Activated T-helper 1 cell treated with anti-CD3 and anti-CD28 coated beads, Interleukin-2, amount 50 U/mL, for 16 hours (primary cell): Measurements from ENCODE around the gene DYNLRB1.
A peak's percentile ranks its signal among the peaks of the same experiment; 100 is the strongest.
"Not testable (repeated sequence)": the region's sequence is repeated elsewhere in the genome, so short reads cannot be mapped to it uniquely, and the experiment has no call there.

ENCODE experiments used
- DNase-seq, 2 donors: peaks; one replicate each; pipeline ENCODE4 v3.0.0-alpha.2; 2020; ENCODE audit warnings: low read depth in 1 of 2, low spot score in 1 of 2

The DYNLRB1 gene

DNA sequence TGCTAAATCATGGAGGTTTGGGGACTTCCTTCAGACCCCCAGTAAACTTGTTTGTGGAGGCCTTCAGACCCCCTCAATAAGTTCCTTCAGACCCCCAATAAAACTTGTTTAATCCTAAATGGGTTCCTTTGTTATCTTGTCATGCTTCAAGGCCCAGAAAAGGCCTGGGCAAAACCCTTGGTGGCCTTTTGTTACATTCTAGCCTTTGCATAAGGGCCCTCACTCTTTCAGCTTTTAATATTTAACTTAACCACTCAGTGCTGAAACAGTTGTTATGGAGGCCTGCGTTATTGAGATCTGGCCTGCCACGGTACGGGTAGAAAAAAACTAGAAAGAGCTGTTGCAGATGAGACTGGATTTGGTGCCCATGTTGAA lies 4.3 kb upstream of the DYNLRB1 start:
- no peak for DNase-seq

DNA sequence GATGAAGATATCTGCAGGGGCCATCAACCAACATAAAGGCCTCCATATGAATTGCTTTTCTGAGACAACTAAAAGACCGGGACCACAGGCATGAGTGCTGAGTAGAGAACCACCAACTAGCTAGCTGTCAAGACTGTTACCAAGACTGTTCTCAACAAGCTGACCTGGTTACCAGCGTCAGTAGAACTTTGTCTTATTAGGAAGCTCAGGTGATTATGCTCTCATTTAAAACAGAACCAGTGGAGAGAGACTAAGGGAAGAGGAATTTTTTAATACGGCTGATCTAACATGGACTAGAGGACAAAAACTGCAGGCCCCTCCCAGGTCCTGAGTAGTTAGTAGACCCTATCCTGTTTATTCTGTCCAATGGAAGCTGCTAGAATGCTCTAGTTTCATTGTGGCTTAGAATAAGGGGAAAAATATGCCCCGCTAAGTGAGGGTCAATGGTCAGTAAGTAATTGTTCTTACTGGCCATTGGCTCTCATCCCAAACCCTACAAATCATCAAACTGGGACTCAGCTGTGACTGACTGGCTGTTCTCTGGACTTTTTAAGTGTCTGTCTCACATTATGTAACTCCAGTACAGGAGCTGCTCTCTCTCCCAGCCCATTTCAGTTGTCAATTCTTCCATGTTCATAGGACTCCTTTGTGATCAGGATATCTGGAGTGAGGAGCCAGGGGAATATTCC lies 3.8 kb upstream of the DYNLRB1 start:
- DNase-seq = no peak

DNA sequence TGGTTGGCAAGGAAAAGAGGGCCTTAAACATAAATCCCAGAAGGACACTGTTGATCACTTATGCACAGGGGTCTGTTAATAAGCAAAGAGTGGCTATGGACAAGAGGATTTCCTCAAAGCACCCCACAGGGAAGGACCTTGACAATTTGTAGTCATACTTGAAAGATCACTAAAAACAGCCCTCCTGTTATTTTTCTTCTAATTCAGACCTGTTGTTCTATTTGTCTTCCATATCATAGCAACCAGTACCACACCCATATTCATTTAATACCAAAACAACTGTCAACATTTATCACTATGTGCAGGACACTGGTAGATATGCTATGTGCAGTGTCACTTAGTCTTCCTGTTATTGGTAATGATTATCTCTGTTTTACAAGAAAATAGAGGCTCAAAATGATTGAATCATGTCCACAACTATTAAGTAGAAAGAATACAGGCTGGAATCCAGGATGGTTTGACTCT lies 3.2 kb upstream of the DYNLRB1 start:
- no peak for DNase-seq

DNA sequence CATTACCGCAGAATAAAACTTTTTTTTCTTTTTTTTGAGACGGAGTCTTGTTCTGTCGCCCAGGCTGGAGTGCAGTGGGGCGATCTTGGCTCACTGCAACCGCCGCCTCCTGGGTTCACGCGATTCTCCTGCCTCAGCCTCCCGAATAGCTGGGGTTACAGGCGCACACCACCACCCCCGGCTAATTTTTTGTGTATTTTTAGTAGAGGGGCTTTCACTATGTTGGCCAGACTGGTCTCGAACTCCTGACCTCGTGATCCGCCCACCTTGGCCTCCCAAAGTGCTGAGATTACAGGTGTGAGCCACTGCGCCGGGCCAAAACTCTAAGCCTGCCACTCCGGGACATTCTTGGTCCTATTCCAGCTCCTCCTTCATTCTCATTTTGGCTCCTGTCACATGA lies 2.2 kb upstream of the DYNLRB1 start:
- not testable (repeated sequence) for DNase-seq

DNA sequence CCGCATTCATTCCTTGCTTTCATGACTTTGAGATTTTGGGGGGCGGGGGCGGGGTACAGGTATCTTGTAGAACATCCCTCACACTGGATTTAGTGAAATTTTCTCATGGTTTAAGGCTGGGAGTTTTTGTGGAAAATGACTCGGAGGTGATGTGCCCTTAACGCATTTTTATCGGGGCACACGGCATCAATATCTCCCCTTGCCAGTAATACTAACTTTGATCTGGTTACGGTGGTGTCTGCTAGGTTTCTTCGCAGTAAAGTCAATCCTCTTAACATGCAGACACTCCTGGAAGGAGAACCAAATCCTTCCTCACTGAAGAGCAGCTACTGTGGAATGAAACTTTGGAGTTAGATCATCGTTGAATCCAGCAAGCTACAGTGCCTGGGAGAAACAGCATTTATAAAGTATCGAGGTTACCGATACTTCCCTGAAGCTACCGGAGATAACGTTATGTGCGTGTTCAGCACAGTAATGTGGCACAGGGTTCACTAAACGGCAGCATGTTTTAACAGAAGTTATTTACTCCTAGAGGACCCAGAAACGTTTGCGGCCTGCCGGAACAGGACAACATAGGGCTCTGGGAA lies 1.2 kb upstream of the DYNLRB1 start:
- no peak for DNase-seq

DNA sequence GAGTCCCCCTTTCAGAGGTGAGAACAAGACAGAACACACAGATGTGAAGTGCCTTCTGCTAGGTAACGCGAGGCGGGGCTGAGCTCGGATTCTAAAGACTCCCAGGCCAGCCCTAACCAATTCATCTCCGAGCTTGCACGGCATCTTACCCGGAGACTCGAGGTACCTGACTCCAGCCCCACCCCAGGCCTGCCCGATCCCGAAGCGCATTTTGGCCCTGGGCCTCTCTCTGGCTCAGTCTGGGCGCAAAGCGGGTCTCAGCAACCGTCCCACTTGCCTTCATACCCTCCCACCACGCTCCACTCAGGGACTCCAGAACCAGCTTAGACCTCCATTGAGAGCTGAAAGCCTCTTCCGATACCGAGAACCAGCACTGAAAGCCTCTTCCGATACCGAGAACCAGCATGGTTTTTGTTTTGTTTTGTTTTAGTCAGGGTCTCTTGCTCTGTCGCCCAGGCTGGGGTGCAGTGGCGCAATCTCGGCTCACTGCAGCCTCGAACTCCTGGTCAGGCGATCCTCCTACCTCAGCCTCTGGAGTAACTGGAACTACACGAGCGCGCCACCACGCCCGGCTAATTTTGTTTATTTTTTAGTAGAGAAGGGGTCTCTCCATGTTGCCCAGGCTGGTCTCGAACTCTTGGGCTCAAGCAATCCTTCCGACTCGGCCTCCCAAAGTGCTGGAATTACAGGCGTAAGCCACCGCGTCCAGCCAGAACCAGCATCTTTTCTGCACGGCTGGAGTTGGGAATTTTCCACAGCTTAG lies 557 bp upstream of the DYNLRB1 start:
- peak; percentile 51 to 55 for DNase-seq

DNA sequence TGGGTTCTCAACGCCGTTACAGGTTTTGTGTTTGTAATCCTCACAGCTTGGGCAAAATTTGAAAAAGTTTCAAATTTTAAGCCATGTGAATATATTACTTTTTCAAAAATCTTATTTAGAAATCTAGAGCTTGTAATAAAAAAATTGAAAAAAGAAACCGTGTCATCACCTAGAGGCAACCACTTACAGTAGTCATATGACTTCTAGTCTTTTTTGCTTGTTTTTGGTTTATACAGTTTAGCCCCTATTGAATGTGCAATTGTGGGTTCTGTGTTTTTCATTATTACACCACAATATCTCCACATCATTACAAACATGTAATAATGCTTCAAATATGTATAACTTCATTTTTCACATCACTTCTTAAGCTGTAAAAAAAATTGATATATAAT lies 888 bp downstream of the DYNLRB1 start:
- no peak for DNase-seq

DNA sequence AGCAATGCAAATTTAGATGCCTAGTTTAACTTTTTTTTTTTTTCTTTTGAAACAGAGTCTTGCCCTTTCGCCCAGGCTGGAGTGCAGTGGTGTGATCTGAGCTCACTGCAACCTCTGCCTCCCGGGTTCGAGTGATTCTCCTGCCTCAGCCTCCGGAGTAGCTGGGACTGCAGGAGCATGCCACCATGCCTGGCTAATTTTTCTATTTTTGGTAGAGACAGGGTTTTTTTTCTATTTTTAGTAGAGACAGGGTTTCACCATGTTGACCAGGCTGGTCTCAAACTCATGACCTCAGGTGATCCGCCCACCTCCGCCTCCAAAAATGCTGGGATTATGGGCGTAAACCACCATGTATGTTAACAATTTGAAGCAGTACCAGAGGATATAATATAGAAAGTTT lies 2.6 kb downstream of the DYNLRB1 start:
- DNase-seq = not testable (repeated sequence)

DNA sequence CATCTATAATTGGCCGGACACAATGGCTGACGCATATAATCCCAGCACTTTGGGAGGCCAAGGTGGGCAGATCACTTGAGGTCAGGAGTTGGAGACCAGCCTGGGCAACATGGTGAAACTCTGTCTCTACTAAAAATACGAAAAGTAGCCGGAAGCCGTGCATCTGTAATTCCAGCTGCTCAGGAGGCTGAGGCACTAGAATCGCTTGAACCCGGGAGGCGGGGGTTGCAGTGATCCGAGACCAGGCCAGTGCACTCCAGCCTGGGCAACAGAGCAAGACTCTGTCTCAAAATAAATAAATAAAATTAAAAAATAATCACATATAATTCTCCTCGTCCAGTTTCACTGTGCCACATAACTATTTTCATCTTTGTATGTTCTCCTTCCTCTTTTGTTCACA lies 3.6 kb downstream of the DYNLRB1 start:
- DNase-seq = not testable (repeated sequence)

DNA sequence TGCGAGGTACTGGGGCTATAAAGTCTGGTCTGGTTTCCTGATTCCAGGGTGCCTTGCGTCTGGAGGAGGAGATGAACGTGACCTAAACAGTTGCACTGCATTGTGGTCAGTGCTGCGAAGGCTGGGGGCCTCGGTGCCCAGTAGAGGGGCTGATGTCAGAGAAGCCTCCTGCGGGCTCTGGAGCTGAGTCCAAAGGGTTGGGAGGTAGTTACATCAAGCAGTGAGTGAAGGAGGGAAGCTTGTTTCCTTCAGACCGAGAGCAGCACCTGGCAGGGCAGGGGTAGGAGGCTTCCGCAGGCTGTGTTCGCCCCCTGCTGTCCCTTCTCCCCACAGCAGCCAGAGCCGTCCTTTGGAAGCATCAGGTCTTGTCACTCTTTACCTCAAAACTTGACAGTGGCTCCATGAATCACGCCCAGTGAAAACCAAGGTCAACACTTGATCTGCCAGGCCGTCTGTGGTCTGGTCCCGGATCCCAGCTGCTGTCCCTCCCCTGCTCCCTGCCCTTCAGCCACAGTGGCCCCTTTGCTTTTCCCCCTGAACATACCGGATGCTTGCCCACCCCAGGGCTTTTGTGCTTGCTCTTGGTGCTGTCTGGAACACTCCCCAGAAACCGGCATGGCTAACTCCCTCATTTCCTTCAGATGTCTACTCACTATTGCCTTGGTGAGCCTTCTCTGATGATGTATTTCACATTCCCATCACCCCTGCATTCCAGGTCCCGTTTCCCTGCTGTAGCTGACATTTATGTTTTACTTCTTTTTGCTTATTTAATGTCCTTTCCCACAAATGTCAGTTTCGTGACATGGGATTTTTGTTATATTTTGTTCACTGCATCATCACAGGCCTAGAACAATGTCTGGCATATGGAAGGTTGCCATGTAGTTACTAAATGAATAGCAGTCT lies 7.0 kb downstream of the DYNLRB1 start:
- peak in 1 of 2 donors; percentile 22 for DNase-seq

DNA sequence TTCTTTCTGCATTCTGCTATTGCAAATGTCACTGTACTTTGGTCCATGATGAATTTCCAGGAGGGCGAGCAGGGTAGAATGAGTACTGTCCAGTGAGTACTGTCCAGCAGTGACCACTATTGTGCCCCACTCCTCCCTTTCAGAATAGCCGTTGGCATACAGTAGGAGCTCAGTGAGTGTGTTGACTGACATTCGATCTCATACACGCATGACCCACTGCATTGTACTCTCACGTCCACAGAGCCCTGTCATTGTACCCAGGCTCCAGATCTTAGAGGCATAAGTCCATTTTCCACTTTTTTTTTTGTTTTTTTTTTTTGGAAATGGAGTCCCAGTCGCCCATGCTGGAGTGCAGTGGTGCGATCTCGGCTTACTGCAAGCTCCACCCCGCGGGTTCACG lies 8.2 kb downstream of the DYNLRB1 start:
- DNase-seq = no peak

DNA sequence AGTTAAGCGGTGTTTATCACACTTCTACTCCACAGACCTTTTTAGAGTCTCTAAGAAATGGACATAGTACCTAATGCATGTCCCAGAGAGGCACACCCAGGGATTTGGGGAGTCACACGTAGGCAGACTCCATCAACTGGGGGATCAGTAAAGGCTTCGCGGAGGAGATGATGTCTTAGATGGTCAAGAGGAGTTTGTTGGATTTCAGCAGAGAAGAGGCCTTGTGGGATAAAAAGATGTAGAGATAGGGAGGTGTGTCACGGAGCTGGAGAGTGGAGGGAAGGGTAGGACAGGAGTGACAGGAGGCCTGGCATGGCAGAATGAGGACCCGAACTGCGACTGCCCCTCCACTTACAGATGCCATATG lies 9.1 kb downstream of the DYNLRB1 start:
- DNase-seq = no peak

DNA sequence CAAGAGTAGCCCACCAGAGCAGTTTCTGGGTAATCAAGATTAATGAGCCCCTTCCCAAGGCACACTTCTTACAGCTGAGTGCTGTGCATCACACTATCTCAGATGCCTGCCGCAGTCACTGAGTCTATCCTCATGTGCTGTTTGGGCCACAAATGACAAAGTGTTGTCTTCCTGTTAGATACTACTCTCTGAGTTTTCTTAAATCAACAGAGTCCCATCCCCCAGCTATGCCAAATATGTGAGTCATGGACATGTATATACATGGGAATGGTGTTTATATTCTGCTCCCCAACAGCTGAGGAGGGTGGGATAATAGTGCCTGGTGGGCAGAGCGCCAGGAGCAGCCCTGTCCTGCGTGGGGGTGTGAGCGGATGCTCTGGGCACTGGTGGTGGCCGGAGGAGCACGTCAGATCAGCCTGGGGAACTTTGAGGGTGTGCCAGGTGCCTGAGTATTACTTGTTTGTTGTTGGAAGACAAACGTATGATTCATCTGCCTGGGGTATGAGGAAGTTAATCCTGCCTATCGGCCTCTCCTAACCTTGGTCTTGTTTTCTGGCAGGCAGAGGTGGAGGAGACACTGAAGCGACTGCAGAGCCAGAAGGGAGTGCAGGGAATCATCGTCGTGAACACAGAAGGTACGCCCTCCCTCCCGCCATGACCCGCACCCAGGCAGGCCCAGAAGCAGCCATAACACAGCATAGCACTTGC lies 9.6 kb downstream of the DYNLRB1 start:
- DNase-seq = no peak

DNA sequence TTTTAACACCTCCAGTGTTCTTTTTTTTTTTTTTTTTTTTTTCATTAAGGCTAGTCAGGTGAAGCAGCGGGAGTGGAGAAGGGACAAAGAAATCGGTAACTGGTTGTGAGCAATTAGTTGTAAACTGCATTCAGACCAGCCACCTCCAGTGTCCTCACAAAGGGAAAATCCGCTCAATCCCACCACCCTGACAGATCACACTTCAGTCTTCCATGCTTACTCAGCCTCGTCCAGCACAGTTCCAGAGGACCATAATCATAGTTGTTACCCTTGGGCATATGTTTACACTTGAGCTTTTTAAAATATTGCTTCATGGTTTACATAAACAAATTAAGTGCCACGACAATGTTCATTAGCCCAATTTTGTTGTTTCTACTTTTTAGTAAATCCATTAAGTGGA lies 10.2 kb downstream of the DYNLRB1 start:
- no peak for DNase-seq

DNA sequence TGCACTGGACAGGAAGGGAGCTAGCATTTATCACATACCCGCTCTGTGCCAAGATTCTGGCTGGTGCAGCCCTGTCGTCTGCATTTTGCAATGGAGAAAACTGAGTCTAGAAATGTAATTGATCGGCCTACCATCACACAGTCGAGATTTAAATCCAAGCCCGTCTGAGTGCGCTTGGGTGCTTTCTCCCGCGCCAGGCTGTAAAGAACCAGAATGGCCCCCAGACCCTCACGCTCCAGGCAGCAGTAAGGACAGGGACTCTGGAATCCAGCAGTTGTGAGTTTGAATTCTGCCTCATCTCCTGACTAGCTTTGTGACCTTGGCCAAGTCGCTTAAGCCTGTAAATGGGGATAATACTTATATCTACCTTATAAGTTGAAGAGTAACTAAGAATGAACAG lies 10.8 kb downstream of the DYNLRB1 start:
- DNase-seq = no peak

DNA sequence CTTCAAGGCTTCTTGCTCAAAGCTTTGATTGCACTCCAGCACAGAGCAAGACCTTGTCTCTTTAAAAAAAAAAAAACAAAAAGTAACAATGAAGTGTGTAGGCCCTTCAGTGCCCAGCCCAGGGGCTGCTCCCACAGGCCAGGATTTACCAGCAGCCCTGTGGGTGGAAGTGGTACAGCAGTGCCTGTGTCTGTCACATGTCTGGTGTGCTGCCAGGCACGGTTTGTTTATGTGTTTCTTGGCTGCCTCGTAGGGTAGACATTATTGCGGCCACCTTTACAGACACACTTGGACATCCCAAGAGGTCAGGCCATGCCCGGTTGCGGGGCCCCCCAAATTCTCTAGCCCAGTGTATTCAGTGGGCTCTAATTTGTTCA lies 12.7 kb downstream of the DYNLRB1 start:
- no peak for DNase-seq

DNA sequence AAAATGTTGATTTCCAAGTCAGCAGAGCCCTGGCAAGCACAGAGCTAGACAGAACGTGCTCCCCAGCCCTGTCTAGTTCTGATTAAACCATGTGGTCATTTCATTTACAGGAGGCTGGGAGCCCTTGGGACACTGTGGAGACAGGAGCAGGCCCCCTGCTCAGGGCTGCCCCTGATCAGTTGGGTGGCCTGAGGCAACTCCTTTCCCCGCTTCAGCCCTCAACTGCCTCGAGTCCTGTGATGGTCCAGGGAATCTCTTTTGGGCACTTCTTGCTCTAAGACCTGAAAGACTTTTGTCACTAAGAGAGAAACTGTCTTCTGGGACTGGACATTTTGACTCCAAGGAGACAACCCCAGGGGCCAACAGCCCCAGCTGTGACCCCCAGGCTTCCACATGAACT lies 13.5 kb downstream of the DYNLRB1 start:
- DNase-seq = no peak

DNA sequence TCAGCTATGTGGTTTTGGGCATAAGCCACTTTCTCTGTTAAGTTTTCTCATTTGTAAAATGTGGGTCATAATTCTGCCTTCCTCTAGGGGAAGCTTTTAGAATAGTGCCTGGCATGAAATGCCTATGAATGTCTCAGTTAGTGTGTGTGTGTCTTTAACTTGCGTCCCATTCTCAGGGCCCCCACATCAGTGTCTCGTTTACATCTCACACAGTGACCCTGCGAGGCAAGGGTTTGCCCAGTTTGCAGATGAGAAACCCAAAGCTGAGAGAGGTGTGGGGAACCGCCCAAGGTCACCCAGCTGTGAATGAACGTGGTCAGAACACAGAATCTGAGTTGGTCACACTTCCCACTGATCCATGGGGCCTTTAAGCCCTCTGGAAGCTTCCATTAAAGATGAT lies 14.1 kb downstream of the DYNLRB1 start:
- DNase-seq = no peak

DNA sequence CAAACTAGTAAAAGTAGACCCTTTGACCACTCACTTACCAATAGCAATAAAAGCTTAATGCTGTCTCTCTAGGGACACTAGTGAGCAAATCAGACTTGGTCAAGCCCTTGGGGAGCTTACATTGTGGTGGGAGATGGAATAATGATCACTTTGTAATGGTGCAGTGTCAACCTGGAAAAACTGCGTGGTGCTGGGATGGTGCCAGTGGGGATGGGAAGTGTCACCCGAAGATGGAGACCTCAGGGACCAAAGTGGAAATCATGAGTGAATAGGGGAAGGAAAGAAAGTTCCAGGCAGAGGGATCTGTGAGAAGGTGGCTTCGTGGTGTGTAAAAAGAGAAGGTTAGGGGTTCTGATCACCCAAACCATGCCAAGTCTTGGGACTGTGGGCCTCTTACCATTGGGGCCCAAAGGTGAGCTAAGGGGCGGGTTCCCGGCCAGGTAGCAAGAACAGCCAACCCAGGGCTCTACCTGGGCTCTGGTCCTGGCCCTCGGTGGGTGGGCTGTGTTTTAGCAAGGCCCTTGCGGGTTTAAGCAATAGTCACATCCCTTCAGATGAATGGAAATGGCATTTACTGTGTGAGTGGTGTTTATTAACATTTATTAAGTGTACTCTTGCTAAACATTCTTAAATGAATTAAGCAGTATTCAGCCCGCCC lies 15.5 kb downstream of the DYNLRB1 start:
- no peak for DNase-seq

DNA sequence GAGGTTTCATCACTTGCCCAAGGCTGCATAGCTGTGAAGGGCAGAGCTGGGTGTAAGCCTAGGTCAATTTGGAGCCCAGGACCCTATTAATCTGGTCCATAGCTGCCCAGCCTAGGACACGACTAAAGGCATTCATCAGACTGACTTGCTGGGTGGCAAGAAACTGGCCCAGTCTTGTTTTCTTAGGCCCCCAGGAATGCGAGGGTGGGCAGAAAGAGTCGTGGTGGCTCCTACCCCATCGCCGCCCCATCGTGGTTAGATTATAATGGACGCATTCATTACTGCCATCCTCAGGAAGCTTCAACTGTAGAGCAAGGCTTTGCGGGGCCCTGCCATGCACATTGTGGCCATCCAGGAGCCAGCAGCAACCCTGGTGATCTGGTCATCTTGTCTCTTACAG lies 16.1 kb downstream of the DYNLRB1 start:
- no peak for DNase-seq
